GM12865 (cell line): ENCODE measurements around the gene RAB35.

Experiments
- DNase-seq: peaks from one replicate; pipeline ENCODE4 v3.0.0; 2010; ENCODE audit warnings: low read depth
- H3K4me3 ChIP-seq: 2 replicates; pipeline ENCODE4 v1.5.1; 2011; ENCODE audit warnings: mild to moderate bottlenecking, low read depth, low read length, control low read depth
- CTCF ChIP-seq: IDR thresholded peaks from 2 replicates; pipeline ENCODE4 v1.5.1; 2011; ENCODE audit warnings: low read length, control low read depth, low read depth, inconsistent platforms; ENCODE audit not compliant: insufficient read depth; ENCODE audit errors: missing control alignments

Gene RAB35

DNA sequence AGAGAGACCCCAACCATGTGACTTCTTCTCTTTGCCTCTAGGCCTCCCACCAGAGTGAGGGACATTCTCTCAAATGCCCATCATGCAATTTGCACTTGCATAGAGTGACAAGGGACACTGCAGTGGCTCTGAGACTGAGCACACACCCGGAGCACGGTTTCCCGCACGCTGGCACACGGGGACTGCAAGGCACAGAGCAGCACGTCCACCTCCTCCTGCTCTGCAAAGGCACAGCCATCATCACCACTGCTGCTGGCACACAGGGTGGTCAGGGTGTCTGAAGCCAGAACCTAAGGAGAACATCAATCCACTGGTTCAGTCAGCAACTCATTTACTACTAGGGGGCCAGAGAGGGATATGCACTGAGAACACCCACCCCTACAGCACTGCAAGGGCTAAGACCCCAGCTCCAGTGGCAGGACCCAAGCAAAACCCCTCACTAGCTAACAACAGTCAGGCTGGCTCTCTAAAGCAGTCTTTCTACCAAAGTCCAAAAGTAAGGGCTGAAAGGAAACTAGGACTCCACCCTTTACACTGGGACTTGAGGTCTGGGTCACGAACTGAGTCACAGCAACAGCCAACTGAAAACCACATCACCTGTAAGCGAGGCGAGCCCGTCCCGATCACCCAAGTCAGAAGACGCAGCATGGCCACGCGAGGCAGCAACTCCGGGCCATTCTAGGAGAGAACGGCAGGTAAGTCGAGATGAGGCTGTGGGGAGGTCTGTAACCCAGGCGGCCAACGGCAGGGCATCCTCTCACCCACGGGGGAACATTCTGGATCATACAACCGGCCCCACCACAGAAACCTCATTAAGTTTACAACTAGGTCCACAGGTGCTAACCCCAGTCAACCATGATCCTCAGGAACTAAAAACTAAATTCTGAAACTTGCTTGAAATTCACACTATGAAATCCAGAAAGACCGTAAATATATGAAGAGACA, 40.0 kb upstream of the RAB35 start:
- no peak for DNase-seq
- H3K4me3 ChIP-seq, result no peak overlapping the region
- no peak for TF ChIP-seq CTCF

- no peak for TF ChIP-seq CTCF
- DNase-seq, result no peak
These were observed 38.5 kb upstream of the RAB35 start for GRCh38 chr12:120155072-120155471.

GRCh38 chr12:120150919-120151525, 34.5 kb upstream of the RAB35 start:
- DNase-seq, result no peak
- no peak overlapping the region for H3K4me3 ChIP-seq
- no peak for TF ChIP-seq CTCF

More at GRCh38 chr12:120155072-120155471, 38.5 kb upstream of the RAB35 start:
- no peak overlapping the region for H3K4me3 ChIP-seq

DNA sequence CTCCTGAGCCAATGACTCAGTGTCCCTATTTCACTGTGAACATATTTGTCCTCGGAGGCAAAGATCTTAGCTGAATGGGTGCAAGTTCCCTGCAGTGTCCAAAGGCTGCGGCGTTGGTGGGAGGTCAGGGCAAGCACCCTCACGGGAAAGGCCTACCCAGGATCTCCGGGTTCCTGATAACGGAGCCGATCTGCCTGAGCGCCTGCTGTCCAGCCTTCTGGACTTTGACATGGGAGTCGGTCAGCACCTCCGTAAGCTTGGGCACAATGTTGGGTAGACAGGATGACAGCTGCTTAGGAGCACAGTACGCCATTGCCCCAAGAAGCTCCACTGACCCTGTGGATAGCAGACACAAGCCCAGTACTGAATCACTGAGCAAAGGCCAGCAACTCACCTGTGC, 31.5 kb upstream of the RAB35 start:
- TF ChIP-seq CTCF, result no peak
- H3K4me3 ChIP-seq, result no peak overlapping the region
- DNase-seq, result no peak

GRCh38 chr12:120145164-120145563, 28.6 kb upstream of the RAB35 start:
- H3K4me3 ChIP-seq, result no peak overlapping the region

DNA sequence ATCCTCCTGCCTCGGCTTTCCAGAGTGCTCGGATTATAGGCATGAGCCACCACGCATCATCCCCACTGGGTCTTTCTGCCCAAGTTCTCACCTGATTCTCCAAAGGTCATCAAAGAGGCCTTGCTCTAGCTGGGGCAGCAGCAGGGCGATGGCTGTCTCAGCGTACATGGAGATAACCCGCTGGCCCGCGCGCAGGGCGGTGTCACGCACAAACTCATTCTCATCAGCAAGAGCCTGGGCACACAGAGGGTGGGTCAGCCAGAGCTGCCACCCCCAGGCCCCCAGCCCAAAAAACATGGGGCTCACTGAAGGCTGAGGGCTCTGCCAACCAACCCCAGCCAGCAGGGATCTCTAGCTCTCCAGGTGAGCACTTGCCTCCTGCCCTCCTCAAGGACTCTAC, 27.7 kb upstream of the RAB35 start:
- DNase-seq, result no peak
- no peak for TF ChIP-seq CTCF
- no peak overlapping the region for H3K4me3 ChIP-seq

More at GRCh38 chr12:120145164-120145563, 28.6 kb upstream of the RAB35 start:
- no peak for DNase-seq
- TF ChIP-seq CTCF, result no peak
